Measurements from ENCODE around the gene OLFM3.

Gene OLFM3

DNA sequence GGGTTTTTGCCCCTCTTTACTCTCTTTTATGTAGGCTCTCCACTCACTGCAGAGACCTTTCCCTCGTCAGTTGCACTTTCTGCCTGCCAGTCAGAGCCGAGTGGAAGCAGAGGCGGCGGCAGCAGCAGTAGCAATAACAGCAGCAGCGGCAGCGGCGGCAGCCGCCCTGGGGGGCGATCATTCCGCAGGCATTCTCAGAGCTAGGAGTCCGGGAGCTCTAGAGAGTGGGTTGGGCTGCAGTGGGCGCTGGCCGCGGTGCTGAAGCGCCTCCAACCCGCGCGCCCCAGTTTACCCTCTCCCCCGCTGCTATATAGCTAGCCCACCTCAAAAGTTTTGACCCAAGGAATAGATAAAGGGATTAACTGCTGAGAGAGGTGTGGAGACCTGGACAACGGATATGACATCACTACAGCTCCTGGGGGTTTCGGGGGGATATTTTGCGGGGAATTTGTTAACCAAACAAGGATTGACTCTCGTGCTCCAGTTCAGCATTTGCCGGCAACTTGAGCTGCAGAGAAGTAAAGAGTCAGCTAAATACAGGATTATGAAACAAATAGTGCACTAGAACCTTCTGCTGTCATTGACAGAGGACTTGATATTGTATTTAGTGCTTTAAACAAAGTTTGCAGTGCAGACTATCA lies at the start of gene OLFM3:
TSS of gene OLFM3 (minus strand) at position 102 of the 641 bp plus-strand sequence.
- no peak for DNase-seq (ENCODE audit: low read depth in 2 of 2)

DNA sequence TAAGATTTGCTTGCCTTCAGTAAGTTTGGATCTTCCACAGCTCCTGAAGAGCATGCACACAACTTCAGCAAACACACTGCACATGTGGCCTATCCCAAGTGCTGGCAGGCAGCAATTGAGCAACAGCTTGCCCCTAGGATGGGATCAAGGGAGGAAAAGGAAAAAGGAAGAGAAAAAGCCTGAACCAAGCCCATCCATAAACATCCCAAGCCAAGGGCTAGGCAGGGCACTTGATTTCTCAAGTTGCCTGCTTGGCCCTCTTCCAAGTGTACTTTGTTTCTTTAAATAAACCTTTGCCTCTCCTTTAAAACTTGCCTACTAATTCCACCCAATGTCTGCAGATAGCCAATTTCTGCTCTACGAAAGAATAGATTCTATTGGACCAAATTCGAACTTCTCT lies 49.0 kb upstream of the OLFM3 start:
- no peak for DNase-seq (ENCODE audit: low read depth in 2 of 2)

DNA sequence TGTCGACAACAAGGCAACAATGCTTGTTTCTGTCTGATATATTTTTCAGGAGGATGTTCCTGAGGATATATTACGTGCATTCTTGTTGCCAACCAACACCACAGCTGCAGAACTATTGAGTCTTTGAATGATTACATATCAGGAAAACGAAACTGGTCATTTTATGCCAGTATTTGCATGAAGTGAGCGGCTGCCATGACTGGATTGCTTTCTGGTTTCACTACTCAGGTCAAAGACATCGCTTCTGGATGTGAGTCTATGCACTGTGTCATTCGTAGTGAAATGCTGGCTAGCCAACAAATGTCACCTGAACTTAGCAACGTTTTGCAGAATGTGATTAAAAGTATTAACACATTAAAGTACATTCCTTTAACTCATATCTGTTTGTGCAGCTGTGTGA lies 35.8 kb upstream of the OLFM3 start:
- no peak for DNase-seq (ENCODE audit: low read depth in 2 of 2)

DNA sequence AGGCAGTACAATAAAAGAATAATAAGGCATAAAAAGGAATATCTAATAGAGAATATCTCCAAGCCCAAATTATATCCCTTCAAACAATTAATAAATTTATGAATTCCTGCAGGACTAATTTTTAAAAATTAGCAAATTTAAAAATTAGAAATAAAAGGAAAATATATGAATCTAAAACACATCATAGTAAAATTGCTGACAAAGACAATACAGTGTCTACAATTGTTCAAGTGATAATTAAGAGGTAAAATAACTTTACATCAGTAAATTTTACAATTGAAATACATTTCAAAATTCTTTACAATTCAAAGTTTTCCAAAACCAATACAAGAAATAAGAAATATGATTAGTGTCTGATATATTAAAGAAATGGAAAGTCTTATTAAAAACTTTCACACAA lies 22.8 kb upstream of the OLFM3 start:
- DNase-seq (ENCODE audit: low read depth in 2 of 2) = no peak

DNA sequence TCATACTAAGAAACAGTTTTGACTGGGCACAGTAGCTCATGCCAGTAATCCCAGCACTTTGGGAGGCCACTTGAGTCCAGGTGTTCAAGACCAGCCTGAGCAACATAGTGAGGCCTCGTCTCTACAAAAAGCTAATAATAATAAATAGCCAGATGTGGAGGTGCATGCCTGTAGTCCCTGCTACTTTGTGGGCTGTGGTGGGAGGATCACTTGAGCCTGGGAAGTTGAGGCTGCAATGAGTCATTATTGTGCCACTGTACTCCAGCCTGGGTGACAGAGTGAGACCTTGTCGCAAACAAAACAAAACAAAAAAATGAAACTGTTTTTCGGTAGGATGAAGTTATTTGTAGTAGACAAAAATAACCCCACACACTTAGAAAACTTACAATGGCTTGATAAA lies 19.0 kb upstream of the OLFM3 start:
- DNase-seq (ENCODE audit: low read depth in 2 of 2) = no peak

DNA sequence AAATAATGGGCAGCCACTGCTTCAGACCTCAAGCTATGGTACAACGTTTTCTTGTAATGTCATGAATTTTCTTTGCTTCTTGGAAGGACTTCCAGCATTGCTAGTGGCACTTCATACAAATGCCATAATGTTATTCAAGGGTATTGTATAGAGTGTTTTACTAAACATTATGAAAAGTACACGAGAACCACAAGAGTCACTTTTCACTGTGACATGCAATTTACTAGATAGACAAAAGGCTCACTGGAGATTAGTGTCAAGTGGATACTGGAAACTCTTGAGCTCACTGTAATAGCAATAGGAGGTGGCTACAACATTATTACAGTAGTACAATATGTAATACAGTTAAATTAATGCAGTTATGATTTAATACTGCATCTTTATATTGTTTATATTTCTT lies 5.3 kb upstream of the OLFM3 start:
- DNase-seq (ENCODE audit: low read depth in 2 of 2) = no peak

DNA sequence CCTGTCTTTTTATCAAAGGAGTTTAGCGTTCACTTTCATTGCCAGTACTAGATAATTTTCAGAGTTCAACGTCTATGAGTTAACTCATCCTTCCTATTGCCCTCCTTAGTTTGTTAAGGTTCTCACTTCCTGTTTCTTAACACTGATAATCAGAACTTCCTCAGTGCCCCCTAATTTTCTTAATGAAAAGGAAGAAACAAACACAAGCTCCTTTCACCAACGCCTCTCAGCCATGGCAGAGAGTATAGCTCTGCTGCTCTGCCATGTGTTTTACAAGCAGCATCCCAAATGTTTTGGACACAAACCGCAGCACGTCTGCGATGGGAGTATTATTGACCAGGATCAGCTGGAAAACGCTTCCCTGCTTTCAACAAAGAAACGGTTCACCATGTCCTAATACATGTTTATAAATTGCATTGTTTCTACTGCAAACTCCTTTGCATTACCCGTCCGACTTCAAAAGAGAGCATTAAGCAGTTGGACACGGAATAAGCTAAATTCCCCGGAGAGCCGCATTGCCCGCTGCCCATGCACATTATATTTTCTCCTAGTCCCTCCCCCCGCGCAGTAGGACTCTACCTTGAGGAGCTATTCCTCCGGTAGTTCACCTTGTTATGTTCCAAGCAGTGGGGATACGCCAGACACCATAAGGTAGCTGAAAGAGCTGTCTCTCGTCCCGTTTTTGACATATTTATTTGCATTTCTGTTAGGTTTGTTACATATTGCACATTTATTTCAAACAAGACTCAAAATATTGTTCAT lies 561 bp downstream of the OLFM3 start:
- no peak for DNase-seq (ENCODE audit: low read depth in 2 of 2)

DNA sequence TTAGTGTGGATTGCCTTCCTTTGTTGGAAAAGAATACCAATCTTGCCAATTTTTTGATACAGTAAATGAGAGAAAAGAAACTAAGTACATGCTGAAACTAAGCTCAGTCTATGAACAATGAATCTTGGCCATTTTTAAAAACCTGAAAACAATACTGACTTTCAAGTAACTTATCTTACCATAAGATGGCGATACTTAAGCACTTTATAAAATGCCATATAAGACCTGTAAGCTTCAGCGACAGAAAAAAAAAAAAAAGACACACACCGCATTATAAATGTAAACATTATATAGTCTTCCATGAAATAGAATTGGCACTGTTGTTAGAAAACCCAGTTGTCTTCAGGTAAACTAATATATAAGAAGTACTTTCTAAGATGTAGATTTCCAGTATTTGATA lies 3.0 kb downstream of the OLFM3 start:
- no peak for DNase-seq (ENCODE audit: low read depth in 2 of 2)

DNA sequence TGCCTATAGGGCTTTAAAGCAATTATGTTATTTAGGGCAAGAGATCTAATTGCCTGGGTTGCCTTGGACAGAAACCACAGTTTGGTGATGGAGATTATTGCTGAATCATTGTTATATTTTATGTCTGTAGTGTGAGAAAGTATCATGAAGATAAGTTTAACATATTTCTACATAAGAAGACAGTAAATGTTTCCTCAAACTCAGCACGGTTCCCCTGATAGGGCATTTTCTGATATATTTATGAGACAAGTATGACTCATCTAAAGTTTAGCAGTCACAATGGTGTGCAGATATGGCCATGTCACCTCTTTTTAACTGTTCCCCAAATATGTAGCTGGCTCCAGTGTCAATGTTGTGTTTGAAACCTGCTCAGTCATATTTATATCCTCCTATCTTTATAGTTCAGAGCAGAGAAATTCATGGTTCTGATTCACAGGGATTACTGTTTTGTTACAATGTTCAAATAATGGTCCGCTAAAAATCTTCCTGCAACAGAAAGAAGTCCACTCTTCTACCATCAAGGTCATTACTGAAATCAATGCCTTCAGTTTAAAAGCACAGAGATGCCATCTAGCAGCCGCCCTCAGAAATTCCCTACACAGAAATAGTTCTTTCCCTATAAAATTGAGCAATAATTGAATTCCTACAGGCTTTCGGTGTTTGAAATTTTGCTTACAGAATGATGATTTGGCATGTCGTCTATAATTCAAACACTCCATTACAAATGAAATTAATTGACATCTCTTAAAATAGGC lies 3.7 kb downstream of the OLFM3 start:
- no peak for DNase-seq (ENCODE audit: low read depth in 2 of 2)

DNA sequence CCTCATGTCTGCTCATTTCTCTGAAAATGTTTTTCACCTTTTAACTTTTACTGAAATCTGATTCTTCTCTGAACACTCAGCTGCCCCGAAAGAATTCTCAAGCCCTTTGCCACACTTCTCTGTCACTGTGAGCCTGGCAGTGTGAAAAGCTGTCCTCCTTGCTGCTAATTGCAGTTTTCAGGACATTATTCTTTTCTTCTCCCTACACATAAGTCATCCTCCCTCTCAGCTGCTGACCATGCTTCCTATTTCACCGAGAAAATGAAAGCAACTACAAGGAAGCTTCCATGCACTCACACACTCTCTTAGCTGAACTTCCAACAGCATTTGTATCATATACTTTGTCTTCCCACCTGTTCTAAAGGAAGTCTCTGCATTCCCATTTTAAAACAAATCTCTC lies 15.8 kb downstream of the OLFM3 start:
- no peak for DNase-seq (ENCODE audit: low read depth in 2 of 2)

DNA sequence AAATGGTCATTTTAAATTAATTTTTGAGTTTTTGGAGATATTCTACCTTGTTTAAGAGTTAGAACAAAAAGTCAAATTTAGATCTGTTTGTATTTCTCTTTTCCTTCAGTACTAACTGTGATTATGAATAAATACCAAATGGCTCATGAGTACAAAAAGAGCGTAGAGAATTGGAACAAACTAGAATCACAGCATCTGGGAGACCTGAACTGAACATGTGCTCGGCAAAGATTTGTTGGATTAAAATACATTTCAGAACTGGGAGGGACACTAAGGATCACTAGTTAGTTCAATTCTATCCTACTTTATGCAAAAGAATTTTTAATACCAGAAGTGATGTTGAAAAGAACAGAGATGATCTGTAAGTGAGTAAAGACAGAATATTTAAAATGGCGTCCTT lies 19.5 kb downstream of the OLFM3 start:
- DNase-seq (ENCODE audit: low read depth in 2 of 2) = no peak

DNA sequence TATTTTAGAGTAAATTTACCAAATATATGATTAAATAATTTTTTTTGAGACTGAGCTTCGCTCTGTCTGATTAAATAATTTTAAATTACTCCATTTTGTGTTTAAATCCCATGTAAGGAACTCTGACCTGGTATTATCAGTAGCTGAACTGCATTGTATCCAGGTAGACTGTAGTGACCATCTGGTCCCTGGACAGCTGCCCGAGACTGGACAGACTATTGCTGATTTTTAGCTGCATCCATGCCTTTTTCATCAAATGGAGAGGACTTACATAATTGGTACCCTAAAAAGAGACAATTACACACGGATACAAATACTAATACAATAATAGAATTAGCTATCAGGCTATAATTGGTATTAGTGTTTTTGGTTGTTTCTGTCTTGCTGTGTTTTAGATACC lies 20.6 kb downstream of the OLFM3 start:
- DNase-seq (ENCODE audit: low read depth in 2 of 2) = no peak

DNA sequence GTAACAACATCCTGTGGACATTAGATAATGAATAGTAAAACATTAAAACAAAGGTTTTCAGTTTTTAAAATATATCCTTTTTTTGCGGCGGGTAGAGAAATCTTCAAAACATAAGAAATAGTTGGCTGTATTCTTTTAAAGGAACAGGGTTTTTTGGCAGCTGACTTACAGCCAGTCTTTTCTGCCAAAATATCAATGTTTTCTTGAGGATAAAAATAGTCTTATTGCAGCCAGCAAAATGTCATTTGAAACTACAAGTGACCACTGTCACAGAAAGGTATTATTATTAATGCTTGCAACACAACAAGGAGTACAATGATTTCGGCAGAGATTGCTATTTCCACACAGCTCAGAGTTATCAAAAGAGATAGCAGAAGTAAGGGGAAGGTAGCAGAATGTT lies 21.4 kb downstream of the OLFM3 start:
- DNase-seq (ENCODE audit: low read depth in 2 of 2) = no peak

DNA sequence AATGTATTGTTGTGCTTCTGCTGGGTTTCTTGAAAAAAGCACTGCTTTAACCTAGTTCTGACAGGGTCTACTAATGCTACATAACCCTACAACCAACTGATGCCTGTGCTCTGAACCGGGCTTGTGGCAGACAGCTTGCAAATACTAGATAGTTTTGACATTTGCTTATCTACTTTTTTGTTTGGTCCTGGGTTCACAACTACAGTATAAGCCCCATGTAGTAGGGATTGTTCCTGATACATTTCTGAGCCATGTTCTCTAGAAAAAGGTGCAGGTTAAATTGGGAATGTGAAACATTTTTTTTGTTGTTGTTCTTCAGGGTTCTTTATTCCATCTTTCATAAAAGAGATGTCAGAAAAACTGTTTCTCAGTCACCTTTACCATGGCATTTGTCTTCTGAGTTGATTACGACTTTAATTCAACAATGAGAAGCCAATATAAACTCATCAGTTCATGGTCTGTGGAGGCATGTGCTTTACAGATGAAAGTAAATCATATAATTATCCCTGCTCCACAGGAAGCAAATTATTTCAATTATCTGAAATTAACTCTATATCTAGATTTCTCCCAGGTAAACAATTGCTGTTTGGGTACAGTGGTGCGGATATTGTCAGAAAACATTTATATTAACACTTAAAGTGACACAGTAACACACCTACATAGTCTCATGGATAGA lies 22.0 kb downstream of the OLFM3 start:
- no peak for DNase-seq (ENCODE audit: low read depth in 2 of 2)

DNA sequence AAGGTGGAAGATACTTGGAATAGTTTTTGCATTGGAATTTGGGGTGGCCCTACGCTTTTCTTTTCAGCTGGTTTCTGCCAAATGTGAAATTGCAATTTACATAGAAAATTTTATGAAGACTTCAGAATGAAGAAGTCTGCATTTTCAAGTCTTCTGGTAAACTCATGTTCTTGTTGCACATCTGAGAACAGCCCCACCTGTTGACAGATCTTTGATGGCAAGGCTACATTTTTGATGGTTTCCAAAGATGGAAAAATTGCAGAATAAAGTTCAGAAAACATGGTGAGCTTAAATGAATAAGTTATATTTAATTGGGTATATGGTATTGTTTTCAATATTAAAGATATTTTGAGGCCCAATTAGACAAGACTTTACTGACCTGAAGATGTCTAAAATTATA lies 25.4 kb downstream of the OLFM3 start:
- DNase-seq (ENCODE audit: low read depth in 2 of 2) = no peak

DNA sequence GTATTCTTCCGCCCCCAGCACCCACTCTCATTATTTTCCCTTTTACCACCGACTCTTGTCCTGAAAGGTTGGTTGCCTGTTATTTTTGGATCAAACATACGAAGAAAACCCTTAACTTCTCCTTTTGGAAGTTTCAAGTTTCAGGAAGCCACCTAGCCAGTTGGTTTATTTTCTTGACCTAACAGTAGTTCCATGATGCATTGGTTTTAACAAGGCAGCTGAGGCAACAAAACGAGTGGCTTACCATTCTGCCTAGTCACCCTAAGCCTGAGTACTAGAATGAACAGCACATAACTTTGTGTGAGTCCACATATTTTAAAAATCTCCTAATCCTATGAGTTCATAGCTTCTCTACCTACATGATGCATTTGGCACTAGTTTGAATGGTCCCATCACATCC lies 28.9 kb downstream of the OLFM3 start:
- DNase-seq (ENCODE audit: low read depth in 2 of 2) = no peak

DNA sequence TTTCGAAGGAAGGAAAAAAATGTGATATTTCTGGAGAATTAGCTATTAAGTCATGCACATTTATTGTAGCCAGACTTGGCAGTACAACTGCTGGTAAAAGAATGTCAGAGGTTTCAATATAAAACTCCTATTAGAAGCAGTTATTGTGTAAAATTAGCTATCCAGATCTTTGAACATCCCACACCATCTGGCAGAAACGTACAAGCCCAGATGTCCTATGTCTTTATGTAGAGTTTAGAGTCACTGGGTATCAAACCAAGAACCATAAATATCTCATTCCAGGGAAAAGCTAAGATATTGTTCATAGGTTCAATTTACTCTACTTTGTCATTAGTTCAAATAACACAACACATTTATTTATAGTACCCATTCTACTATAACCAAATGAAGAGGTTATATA lies 31.4 kb downstream of the OLFM3 start:
- DNase-seq (ENCODE audit: low read depth in 2 of 2) = no peak

DNA sequence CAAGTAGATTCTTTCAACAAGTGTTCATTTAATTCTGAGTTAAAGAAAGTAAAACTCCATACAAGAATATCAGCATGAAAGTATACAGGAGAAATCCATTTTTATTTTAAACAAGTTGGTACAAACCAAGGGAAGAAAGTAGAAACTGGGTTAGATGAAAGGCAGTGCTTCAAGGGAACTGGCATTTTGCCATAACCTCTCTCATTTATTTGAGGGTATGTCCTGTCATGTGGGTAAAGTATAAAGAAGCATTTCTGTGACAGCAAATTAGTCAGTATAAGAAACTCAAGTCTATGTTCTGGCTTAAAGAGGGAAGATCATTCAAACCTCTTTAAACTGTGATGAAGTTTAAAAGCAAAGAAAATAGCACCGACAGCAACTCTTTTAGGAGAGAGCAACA lies 32.0 kb downstream of the OLFM3 start:
- no peak for DNase-seq (ENCODE audit: low read depth in 2 of 2)

DNA sequence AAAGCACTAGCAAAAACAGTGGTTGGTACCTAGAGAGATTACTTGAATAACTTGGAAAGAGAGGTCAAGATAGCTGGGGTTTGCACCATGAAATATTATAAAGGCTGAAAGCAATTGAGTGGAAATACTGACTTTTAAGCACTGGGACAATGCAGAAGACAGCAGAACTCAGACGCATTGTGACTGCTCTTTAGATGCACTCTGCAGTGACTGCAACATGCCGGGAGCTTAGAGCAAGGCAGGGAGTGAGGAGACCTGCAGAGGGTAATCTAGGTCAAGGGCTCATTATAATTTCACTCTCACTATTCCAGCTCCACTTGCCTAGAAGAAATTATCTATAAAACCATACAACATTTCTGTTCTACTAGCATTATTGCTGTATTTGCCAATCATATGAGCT lies 36.6 kb downstream of the OLFM3 start:
- no peak for DNase-seq (ENCODE audit: low read depth in 2 of 2)

DNA sequence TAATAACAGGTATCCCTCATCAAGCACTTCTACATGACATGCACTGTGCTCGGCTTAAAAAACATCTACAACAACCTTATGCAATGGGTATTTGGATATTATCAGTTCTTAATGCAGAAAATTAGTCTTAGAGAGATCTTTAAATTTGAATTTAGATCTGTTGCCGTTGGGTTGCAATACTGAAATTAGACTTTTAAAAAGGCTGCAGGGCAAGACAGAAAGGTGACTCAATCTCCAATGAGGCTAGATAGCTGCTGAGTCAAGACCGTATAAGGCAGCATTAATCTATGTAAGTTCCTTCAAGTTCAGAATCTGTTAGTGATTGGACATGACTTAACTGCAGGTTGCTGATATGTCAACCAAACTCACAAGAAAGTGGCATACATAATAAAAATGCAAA lies 37.3 kb downstream of the OLFM3 start:
- no peak for DNase-seq (ENCODE audit: low read depth in 2 of 2)

DNA sequence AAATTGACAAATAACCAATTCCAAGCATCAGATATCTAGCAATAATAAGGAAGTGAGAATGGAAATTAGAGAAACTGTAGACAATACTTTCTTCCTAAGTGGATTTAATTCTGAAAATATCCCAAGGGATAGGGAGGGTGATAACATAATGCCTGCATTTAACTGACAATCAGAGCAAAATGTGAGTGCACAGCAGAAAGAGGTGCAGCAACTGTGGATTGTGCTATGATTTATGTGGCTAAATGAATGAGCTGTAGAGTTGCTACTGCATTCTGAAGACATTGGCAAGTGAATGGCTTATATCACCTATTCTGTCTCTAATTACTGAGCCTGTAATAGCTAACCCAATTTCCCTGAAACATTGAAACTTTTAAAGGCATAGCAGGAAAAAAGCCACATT lies 39.0 kb downstream of the OLFM3 start:
- DNase-seq (ENCODE audit: low read depth in 2 of 2) = no peak

DNA sequence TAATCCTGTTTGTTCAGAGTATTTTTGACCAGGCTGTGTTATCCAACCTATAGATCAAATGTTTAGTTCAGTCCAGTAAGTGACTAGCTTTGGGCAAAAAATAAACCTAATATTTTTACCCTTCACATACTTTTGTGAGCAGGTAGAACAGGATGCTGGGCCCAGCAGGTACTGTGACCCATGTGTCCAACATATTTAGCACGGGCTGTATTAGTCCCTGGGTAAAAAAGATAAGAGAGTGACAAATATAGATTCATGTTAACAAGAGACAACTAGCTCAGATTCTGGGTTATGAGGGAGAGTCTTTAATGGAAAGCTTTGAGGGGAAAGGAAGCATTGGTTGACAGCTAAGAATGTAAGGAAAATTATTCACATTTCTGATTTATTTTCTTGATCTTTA lies 43.1 kb downstream of the OLFM3 start:
- no peak for DNase-seq (ENCODE audit: low read depth in 2 of 2)

DNA sequence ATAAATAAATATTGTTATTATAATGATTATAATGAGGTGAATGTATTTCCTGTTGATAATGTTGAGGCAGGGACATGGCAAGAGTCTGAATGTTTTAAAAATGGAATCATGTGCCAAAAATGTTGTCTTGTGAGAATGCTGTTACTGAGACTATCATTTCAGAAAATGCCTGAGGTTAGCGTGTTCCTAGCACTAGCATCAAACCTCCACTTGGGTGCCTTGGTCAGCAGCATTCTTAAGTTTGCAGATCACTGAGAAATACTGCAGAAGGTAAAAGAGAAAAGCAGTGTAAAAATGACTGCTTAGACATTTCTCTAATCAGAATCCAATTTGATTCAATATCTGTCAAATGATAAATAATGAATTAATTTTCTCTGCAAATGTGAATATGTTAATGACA lies 50.8 kb downstream of the OLFM3 start:
- no peak for DNase-seq (ENCODE audit: low read depth in 2 of 2)

All from activated CD8-positive, alpha-beta memory T cell treated with anti-CD3 and anti-CD28 coated beads for 4 hours (primary cell).